Prostate gland (tissue), 2 donors: Measurements from ENCODE around the gene STEAP1. TPM values are rescaled to one million over a fixed set of nuclear protein-coding genes. Genes with fewer than 3 reads are reported as not detected.
"Not testable (repeated sequence)": the region's sequence is repeated elsewhere in the genome, so short reads cannot be mapped to it uniquely, and the experiment has no call there.

Experiments
- DNase-seq: peaks from one replicate; pipeline ENCODE4 v3.0.0-alpha.2; 2019; ENCODE audit warnings: low spot score
- H3K27ac ChIP-seq, 2 donors: fragments of 200-600 bp; sonication (generic); 2 replicates each; pipeline ENCODE4 v1.5.1; 2017 to 2019
- H3K27me3 ChIP-seq: fragments of 200-600 bp; sonication (generic); replicated peaks from 2 replicates; pipeline ENCODE4 v1.5.1; 2019; ENCODE audit not compliant: insufficient read depth
- H3K36me3 ChIP-seq, 2 donors: fragments of 200-600 bp; sonication (generic); 1 replicate in 1 of 2; 2 replicates in 1 of 2; pipeline versions ENCODE4 v1.5.1 to v1.8.1; 2017 to 2019
- H3K4me1 ChIP-seq: fragments of 200-600 bp; sonication (generic); replicated peaks from 2 replicates; pipeline ENCODE4 v1.5.1; 2019
- H3K4me3 ChIP-seq, 2 donors: fragments of 200-600 bp; sonication (generic); 2 replicates each; pipeline ENCODE4 v1.5.1; 2017 to 2019
- H3K9me3 ChIP-seq: fragments of 200-600 bp; sonication (generic); 2 replicates; pipeline ENCODE4 v1.5.1; 2017
- POLR2A ChIP-seq: fragments of 450-650 bp; IDR thresholded peaks from one replicate; pipeline ENCODE4 v1.6.1; 2016; ENCODE audit warnings: antibody characterized with exemption, mild to moderate bottlenecking
- POLR2AphosphoS5 ChIP-seq: sonication (generic); formaldehyde crosslinking; IDR thresholded peaks from one replicate; pipeline ENCODE4 v1.6.1; 2017; ENCODE audit warnings: antibody characterized with exemption
- WGBS: methylation state at CpG from one replicate; pipeline ENCODE4 v1.1.5; 2018; 5-methylcytosine and 5-hydroxymethylcytosine counted together
- intact Hi-C: fragments of 100-400 bp; cut with DNase I; formaldehyde crosslinking; loops from one replicate; pipeline ENCODE4 v1.14.2; 2022
- total RNA-seq, 2 donors: library from RNA; depleted of rRNA; stranded (reverse); fragments of >200 nt; gene quantifications; one replicate each; pipeline ENCODE4 v1.1.0, GENCODE V29; 2016
- TF ChIP-seq, protein P1 (sequence below), 4 experiments: fragments of 200-600 bp in 2 of 4; fragments of 450-650 bp in 2 of 4; sonication (generic) in 2 of 4; IDR thresholded peaks; 1 replicate in 3 of 4; 2 replicates in 1 of 4; pipeline ENCODE4 v1.5.1; 2016 to 2019; ENCODE audit warnings: antibody characterized with exemption in 4 of 4, mild to moderate bottlenecking in 2 of 4, moderate library complexity in 2 of 4

Gene STEAP1
- total RNA-seq, 2 donors from 2014 or later: 67.3 to 230 TPM

DNA sequence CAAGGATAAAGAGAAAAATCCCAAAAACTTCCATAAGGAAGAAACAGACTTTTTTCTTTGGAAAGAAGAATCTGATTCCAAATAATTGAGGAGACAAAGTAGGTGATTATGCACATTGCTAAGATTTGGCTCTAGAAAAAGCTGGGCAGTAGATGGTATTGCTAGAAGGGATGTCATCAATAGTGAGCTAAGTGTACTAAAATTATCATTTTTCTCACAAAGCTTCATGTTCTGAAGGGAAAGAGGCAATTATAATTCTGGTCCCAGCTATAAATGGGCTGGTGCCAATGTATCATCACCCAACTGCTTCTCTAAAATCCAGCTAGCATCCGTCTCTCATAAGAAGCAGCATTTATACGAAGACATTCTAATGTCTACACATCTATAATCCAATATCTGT lies 23.9 kb downstream of the STEAP1 start:
- Histone ChIP-seq H3K36me3 (no peaks in the 10 kb centered on the region), H3K4me1 (no peaks in the 10 kb centered on the region), H3K27ac (no peak overlapping the region), H3K4me3 (no peak overlapping the region), H3K9me3 (no peaks in the 10 kb centered on the region), H3K27me3 (no peaks in the 10 kb centered on the region)
- 93% methylated on average over 2 of the region's 2 CpGs for WGBS
- DNase-seq: no peak
- TF ChIP-seq POLR2AphosphoS5 (no peak), POLR2A (no peak)
- TF ChIP-seq, protein P1, sequence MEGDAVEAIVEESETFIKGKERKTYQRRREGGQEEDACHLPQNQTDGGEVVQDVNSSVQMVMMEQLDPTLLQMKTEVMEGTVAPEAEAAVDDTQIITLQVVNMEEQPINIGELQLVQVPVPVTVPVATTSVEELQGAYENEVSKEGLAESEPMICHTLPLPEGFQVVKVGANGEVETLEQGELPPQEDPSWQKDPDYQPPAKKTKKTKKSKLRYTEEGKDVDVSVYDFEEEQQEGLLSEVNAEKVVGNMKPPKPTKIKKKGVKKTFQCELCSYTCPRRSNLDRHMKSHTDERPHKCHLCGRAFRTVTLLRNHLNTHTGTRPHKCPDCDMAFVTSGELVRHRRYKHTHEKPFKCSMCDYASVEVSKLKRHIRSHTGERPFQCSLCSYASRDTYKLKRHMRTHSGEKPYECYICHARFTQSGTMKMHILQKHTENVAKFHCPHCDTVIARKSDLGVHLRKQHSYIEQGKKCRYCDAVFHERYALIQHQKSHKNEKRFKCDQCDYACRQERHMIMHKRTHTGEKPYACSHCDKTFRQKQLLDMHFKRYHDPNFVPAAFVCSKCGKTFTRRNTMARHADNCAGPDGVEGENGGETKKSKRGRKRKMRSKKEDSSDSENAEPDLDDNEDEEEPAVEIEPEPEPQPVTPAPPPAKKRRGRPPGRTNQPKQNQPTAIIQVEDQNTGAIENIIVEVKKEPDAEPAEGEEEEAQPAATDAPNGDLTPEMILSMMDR (IDR thresholded peaks at IDR 0.05): no peak
- intact Hi-C loops: no loop called here

DNA sequence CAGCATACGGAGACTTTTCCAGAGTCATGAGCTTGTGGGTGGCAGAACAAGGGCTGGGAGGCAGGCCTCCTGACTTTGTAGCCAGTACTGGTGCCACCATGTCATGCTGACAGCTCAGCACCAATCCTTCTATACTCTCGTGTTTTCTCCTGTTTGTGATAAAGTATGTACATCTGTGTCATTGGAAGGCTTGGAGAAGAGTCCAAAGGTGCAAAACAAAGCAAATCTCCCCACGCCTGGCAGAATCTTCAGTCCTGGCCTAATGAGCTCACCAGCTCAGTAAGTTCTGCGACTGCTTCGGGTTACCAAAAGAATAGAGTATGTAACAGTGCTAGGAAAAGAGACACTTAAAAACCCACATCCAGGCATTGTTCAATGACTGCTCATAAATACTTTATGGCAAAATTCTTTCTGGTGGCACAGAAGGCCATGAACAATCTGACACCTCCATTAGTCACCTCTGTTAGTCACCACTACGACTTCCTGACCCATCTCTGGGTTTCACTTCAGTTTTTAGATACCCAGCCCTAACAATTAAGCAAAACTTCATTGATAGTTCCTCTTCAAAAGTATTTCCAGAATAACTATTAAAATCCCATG lies 24.5 kb downstream of the STEAP1 start:
- intact Hi-C loops: no loop called here
- H3K27ac ChIP-seq: peak overlapping the region in 1 of 2 donors; percentile 73
- H3K4me3 ChIP-seq: no peak overlapping the region
- no peaks in the 10 kb centered on the region for H3K9me3 ChIP-seq
- no peaks in the 10 kb centered on the region for H3K4me1 ChIP-seq
- no peak for DNase-seq
- no peaks in the 10 kb centered on the region for H3K27me3 ChIP-seq
- H3K36me3 ChIP-seq: no peaks in the 10 kb centered on the region
- 57% methylated on average over 6 of the region's 6 CpGs for WGBS
- no peak for TF ChIP-seq POLR2A
- no peak for TF ChIP-seq POLR2AphosphoS5
- TF ChIP-seq, protein P1 (IDR thresholded peaks at IDR 0.05): no peak

DNA sequence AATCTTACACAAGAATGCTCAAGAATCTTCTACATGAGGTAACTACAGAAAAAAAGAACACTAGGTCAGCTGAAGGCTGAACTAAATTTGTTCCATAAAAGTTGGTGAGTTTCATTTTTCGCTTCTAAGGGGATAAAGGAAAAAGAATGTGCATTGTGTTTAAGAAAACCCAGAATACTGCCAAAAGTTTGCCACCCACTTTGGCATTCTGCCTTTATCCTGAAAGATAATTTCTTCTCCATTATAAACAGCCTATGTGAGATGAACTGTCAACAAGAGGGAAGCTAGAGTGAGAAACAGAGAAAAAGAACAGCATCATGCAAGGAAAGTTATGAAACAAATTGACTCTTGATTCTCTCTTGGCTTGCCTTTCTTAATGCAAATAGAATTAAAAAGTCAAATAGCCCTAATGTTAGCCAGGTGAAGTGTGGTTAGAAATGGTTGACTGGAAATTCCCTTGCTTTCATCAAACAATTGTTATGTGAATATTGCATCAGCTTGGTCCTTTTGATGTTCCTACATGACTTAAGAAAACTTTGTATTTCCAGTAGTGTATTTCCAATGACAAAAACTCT lies 25.8 kb downstream of the STEAP1 start:
- no peak for DNase-seq
- Histone ChIP-seq H3K36me3 (no peaks in the 10 kb centered on the region), H3K27ac (peak overlapping the region; percentile 44 to 73), H3K4me3 (no peak overlapping the region), H3K27me3 (no peaks in the 10 kb centered on the region), H3K4me1 (no peaks in the 10 kb centered on the region), H3K9me3 (no peaks in the 10 kb centered on the region)
- peak; percentile 69 for TF ChIP-seq POLR2AphosphoS5
- no peak for TF ChIP-seq POLR2A
- intact Hi-C loops: no loop called here
- 28% methylated on average over 1 of the region's 1 CpG for WGBS

DNA sequence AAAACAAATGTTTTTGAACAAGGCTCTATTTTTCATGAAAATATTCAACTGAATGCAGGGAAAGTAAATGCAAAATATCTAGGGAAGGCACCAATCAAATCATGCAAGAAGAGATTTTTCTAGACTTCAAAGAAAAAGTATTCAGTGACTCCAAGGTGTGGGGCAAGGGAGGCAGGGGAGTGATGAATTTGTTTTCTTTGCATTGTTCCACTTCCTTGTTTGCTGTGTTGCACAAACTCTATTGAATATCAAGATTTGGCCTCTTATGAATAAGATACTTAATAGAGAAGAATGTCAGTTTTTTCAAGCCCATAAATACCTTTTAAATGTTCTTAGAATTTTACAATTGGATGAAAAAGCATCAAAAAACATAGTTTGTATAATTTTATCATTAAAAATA lies 26.4 kb downstream of the STEAP1 start:
- Histone ChIP-seq H3K27ac (peak overlapping the region; percentile 44 to 73), H3K4me1 (no peaks in the 10 kb centered on the region), H3K27me3 (no peaks in the 10 kb centered on the region), H3K4me3 (no peak overlapping the region), H3K9me3 (no peaks in the 10 kb centered on the region), H3K36me3 (no peaks in the 10 kb centered on the region)
- DNase-seq: no peak
- TF ChIP-seq POLR2AphosphoS5: no peak
- no peak for TF ChIP-seq POLR2A
- TF ChIP-seq, protein P1 (IDR thresholded peaks at IDR 0.05): no peak
- intact Hi-C loops: no loop called here

DNA sequence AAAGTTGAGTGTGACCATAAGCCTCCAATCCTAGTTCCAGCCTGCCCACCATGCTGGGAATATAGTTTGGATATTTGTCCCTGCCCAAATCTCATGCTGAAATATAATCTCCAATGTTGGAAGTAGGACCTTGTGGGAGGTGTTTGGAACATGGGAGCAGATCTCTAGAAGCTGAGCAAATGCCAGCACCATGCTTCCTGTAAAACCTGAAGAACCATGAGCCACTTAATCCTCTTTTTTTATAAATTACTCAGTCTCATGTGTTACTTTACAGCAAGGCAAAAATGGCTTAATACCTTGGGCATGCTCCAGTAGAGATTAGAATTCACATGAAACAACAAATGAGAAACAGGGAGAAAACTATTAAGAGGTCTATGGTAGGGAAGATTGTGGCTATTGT lies 27.2 kb downstream of the STEAP1 start:
- no peaks in the 10 kb centered on the region for H3K4me1 ChIP-seq
- H3K27me3 ChIP-seq: no peaks in the 10 kb centered on the region
- H3K4me3 ChIP-seq: no peak overlapping the region
- H3K9me3 ChIP-seq: no peaks in the 10 kb centered on the region
- TF ChIP-seq POLR2A: no peak
- peak; percentile 51 for TF ChIP-seq POLR2AphosphoS5
- intact Hi-C loops: no loop called here
- H3K27ac ChIP-seq: peak overlapping the region; percentile 26 to 73
- no peaks in the 10 kb centered on the region for H3K36me3 ChIP-seq
- DNase-seq: peak; percentile 47

DNA sequence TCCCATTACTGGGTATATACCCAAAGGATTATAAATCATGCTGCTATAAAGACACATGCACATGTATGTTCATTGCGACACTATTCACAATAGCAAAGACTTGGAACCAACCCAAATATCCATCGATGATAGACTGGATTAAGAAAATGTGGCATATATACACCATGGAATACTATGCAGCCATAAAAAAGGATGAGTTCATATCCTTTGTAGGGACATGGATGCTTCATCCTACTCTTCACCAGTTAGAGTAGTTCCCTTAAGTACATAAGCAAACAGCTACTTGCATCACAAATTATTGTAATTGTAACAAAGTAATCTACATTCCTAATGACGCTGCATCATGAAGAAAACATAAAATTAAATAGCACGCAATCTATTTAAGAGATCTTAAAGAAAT lies 32.0 kb downstream of the STEAP1 start:
- intact Hi-C loops: not testable (repeated sequence)
- WGBS: 85% methylated on average over 4 of the region's 4 CpGs

More for the DNA sequence above, 32.0 kb downstream of the STEAP1 start:
- not testable (repeated sequence) for H3K9me3 ChIP-seq, H3K36me3 ChIP-seq, H3K4me3 ChIP-seq, H3K27me3 ChIP-seq, DNase-seq, H3K27ac ChIP-seq, H3K4me1 ChIP-seq
